Activated CD4-positive, alpha-beta T cell treated with anti-CD3 and anti-CD28 coated beads, Interleukin-2, amount 50 U/mL, for 48 hours (primary cell): Measurements from ENCODE around the gene CUZD1.

Experiments
- DNase-seq, 2 experiments: peaks; one replicate each; pipeline ENCODE4 v3.0.0-alpha.2; 2020

Gene CUZD1

GRCh38 chr10:122855745-122856144 lies 10.1 kb upstream of the CUZD1 start:
- no peak for DNase-seq

- no peak for DNase-seq
These were observed 9.0 kb upstream of the CUZD1 start for GRCh38 chr10:122854648-122855047.

- DNase-seq, result no peak
These were observed 8.1 kb upstream of the CUZD1 start for GRCh38 chr10:122853665-122854313.

- no peak for DNase-seq
These were observed 6.6 kb upstream of the CUZD1 start for GRCh38 chr10:122852261-122852660.

- DNase-seq, result no peak
These were observed 5.3 kb upstream of the CUZD1 start for GRCh38 chr10:122850705-122851640.

- no peak for DNase-seq
These were observed 4.4 kb upstream of the CUZD1 start for GRCh38 chr10:122849900-122850605.

GRCh38 chr10:122849090-122849489 lies 3.4 kb upstream of the CUZD1 start:
- no peak for DNase-seq

GRCh38 chr10:122847782-122848604 lies 2.3 kb upstream of the CUZD1 start:
- DNase-seq, result no peak

- DNase-seq, result no peak
These were observed 1.5 kb downstream of the CUZD1 start for GRCh38 chr10:122844146-122844545.

GRCh38 chr10:122841569-122841968 lies 4.1 kb downstream of the CUZD1 start:
- DNase-seq, result no peak

GRCh38 chr10:122839505-122839904 lies 6.2 kb downstream of the CUZD1 start:
- DNase-seq, result no peak

GRCh38 chr10:122838880-122839279 lies 6.8 kb downstream of the CUZD1 start:
- no peak for DNase-seq

GRCh38 chr10:122835908-122836307 lies 9.7 kb downstream of the CUZD1 start:
- DNase-seq, result no peak

- no peak for DNase-seq
These were observed 14.7 kb downstream of the CUZD1 start for GRCh38 chr10:122830965-122831353.

GRCh38 chr10:122830273-122830964 lies 15.2 kb downstream of the CUZD1 start:
- no peak for DNase-seq

- no peak for DNase-seq
These were observed 16.2 kb downstream of the CUZD1 start for GRCh38 chr10:122829454-122829853.

GRCh38 chr10:122828716-122829255 lies 16.9 kb downstream of the CUZD1 start:
- DNase-seq, result no peak

GRCh38 chr10:122827302-122827701 lies 18.4 kb downstream of the CUZD1 start:
- DNase-seq, result no peak

- DNase-seq, result no peak
These were observed 22.5 kb downstream of the CUZD1 start for GRCh38 chr10:122822973-122823690.

GRCh38 chr10:122821808-122822207 lies 23.8 kb downstream of the CUZD1 start:
- no peak for DNase-seq

GRCh38 chr10:122815458-122815857 lies 30.2 kb downstream of the CUZD1 start:
- no peak for DNase-seq
